K562 (cell line): ENCODE results near the gene ERCC2. TPM values are rescaled to one million over a fixed set of nuclear protein-coding genes. Genes with fewer than 3 reads are reported as not detected.
A peak's percentile ranks its signal among the peaks of the same experiment; 100 is the strongest.

Experiments
- ATAC-seq: fragments of 200-7000 bp; cut with Tn5 transposase; 3 replicates; pipeline ENCODE4 v1.9.1; 2020; ENCODE audit warnings: moderate library complexity
- BruUV-seq: library from RNA; stranded (reverse); fragments of 400-500 nt; replicated peaks from 2 replicates; lab custom pipeline; 2021; lab: Mats Ljungman, UMichigan
- CTCF ChIA-PET: fragments of 300-600 bp; formaldehyde crosslinking; extraction: SDS; loops from one replicate; lab custom pipeline; 2021; ENCODE audit warnings: low intra/inter-chr PET ratio; lab: Yijun Ruan, JAX
- POLR2A ChIA-PET: fragments of 300-600, 350-650 bp; sonication (Branson Sonifier 250); formaldehyde crosslinking; extraction: SDS; loops from one replicate; lab custom pipeline; 2021; ENCODE audit warnings: antibody characterized with exemption, inconsistent platforms; lab: Yijun Ruan, JAX
- DNase-seq, 4 experiments: peaks; one replicate each; pipeline versions ENCODE4 v3.0.0 to v3.0.0-alpha.2; 2011 to 2018; ENCODE audit warnings: low spot score in 3 of 4, mixed read lengths in 3 of 4; ENCODE audit errors: extremely low read depth in 1 of 4
- FAIRE-seq: peaks from 2 replicates; lab custom pipeline; 2011; peaks lifted over from hg19 to GRCh38; lab: Jason Lieb, UNC
- H2AFZ ChIP-seq: 2 replicates; pipeline ENCODE4 v1.6.0; 2011; ENCODE audit warnings: low read depth, low read length, control low read depth, inconsistent platforms
- H3K27ac ChIP-seq: fragments of 200-600 bp; 3 replicates; pipeline ENCODE4 v1.8.0; 2011; ENCODE audit warnings: low read depth, mild to moderate bottlenecking, control low read depth, inconsistent platforms, low read length, moderate library complexity, mixed read lengths; ENCODE audit errors: extremely low read depth
- H3K27me3 ChIP-seq, 2 experiments: fragments of 300-600 bp in 1 of 2; 2 replicates in 1 of 2; 3 replicates in 1 of 2; pipeline versions ENCODE4 v1.6.0 to v1.8.0; 2011; ENCODE audit warnings: inconsistent platforms in 2 of 2, low read length in 2 of 2, mild to moderate bottlenecking in 1 of 2, mixed read lengths in 1 of 2, moderate library complexity in 1 of 2; ENCODE audit not compliant: control insufficient read depth in 2 of 2, insufficient read depth in 2 of 2
- H3K36me3 ChIP-seq: fragments of 300-600 bp; 3 replicates; pipeline ENCODE4 v1.8.0; 2011; ENCODE audit warnings: mild to moderate bottlenecking, low read length, inconsistent platforms; ENCODE audit not compliant: control insufficient read depth, insufficient read depth
- H3K4me1 ChIP-seq, 2 experiments: fragments of 200-600 bp in 1 of 2; replicated peaks in 1 of 2; 2 replicates in 1 of 2; 3 replicates in 1 of 2; pipeline versions ENCODE4 v1.5.1 to v1.8.0; 2011; ENCODE audit warnings: inconsistent platforms in 2 of 2, low read length in 2 of 2, mild to moderate bottlenecking in 1 of 2, mixed read lengths in 1 of 2, moderate library complexity in 1 of 2; ENCODE audit not compliant: control insufficient read depth in 2 of 2, insufficient read depth in 2 of 2
- H3K4me2 ChIP-seq: 2 replicates; pipeline ENCODE4 v1.6.1; 2011; ENCODE audit warnings: low read length, control low read depth, inconsistent platforms, mixed read lengths; ENCODE audit not compliant: insufficient read depth
- H3K4me3 ChIP-seq: fragments of 200-600 bp; sonication (generic), shearing (Covaris generic); 2 replicates; pipeline ENCODE4 v1.5.1; 2016; ENCODE audit warnings: control low read depth, inconsistent platforms
- H3K79me2 ChIP-seq: fragments of 200-600 bp; 3 replicates; pipeline ENCODE4 v1.8.0; 2011; ENCODE audit warnings: low read length, inconsistent platforms; ENCODE audit not compliant: control insufficient read depth, insufficient read depth
- H3K9ac ChIP-seq, 2 experiments: 2 replicates each; pipeline versions ENCODE4 v1.6.0 to v1.6.1; 2011; ENCODE audit warnings: low read depth in 2 of 2, low read length in 2 of 2, control low read depth in 1 of 2, inconsistent platforms in 1 of 2, mild to moderate bottlenecking in 1 of 2, mixed read lengths in 1 of 2; ENCODE audit not compliant: insufficient read depth in 1 of 2
- H3K9me1 ChIP-seq: one replicate; pipeline ENCODE4 v1.6.0; 2011; ENCODE audit warnings: inconsistent platforms, mild to moderate bottlenecking, low read length, moderate library complexity; ENCODE audit not compliant: control insufficient read depth, insufficient read depth
- H3K9me3 ChIP-seq: replicated peaks from 2 replicates; pipeline ENCODE4 v1.5.1; 2011; ENCODE audit warnings: low read depth, low read length, inconsistent platforms; ENCODE audit not compliant: control insufficient read depth, insufficient read depth
- H4K20me1 ChIP-seq: replicated peaks from 2 replicates; pipeline ENCODE4 v1.6.1; 2011; ENCODE audit warnings: low read length, inconsistent platforms, mixed read lengths; ENCODE audit not compliant: control insufficient read depth, insufficient read depth
- CHCHD3 ChIP-seq: fragments of 250-450 bp; sonication (Bioruptor Pico); IDR thresholded peaks from 2 replicates; pipeline ENCODE4 v2.1.2; 2022; ENCODE audit warnings: mild to moderate bottlenecking
- EGR1 ChIP-seq: fragments of 450-650 bp; conservative IDR thresholded peaks from 2 replicates; pipeline ENCODE4 v1.6.1; 2017; ENCODE audit warnings: mild to moderate bottlenecking
- ELF4 ChIP-seq: fragments of 450-650 bp; formaldehyde crosslinking; IDR thresholded peaks from 2 replicates; pipeline ENCODE4 v1.4.0; 2022; ENCODE audit warnings: missing genetic modification characterization
- FOS ChIP-seq: IDR thresholded peaks from 3 replicates; pipeline ENCODE4 v1.6.1; 2011; ENCODE audit not compliant: insufficient read length; ENCODE audit errors: extremely low read depth
- FOXJ3 ChIP-seq: sonication (generic); formaldehyde crosslinking; IDR thresholded peaks from 2 replicates; pipeline ENCODE4 v1.4.0; 2020; ENCODE audit warnings: mild to moderate bottlenecking, missing genetic modification reagents
- KDM2B ChIP-seq: fragments of 250-450 bp; sonication (Bioruptor Pico); IDR thresholded peaks from 2 replicates; pipeline ENCODE4 v1.8.0; 2021; ENCODE audit warnings: mild to moderate bottlenecking, moderate library complexity
- MCM7 ChIP-seq, 2 experiments: fragments of 450-650 bp; IDR thresholded peaks; 2 replicates each; pipeline ENCODE4 v1.6.1; 2016 to 2018
- NELFE ChIP-seq: IDR thresholded peaks from 2 replicates; pipeline ENCODE4 v1.6.1; 2011; ENCODE audit warnings: mild to moderate bottlenecking; ENCODE audit not compliant: insufficient read depth, insufficient read length
- NR3C1 ChIP-seq: sonication (generic); formaldehyde crosslinking; IDR thresholded peaks from 2 replicates; pipeline ENCODE4 v1.8.1; 2022; ENCODE audit warnings: missing genetic modification reagents
- NUFIP1 ChIP-seq: fragments of 450-650 bp; IDR thresholded peaks from 2 replicates; pipeline ENCODE4 v1.6.1; 2018; ENCODE audit not compliant: partially characterized antibody
- POLR2B ChIP-seq: fragments of 450-650 bp; IDR thresholded peaks from 2 replicates; pipeline ENCODE4 v1.6.1; 2018; ENCODE audit warnings: low read depth; ENCODE audit not compliant: partially characterized antibody
- POU5F1 ChIP-seq: fragments of 150-350 bp; IDR thresholded peaks from 2 replicates; pipeline ENCODE4 v1.6.1; 2014; ENCODE audit warnings: borderline replicate concordance, low read length, low read depth, mild to moderate bottlenecking; ENCODE audit not compliant: partially characterized antibody
- RBM14 ChIP-seq: fragments of 200-400 bp; formaldehyde crosslinking; IDR thresholded peaks from 2 replicates; pipeline ENCODE4 v1.6.1; 2018; ENCODE audit warnings: low read depth, mild to moderate bottlenecking, low read length, moderate library complexity, borderline replicate concordance; ENCODE audit not compliant: insufficient read depth
- SIRT6 ChIP-seq: IDR thresholded peaks from one replicate; pipeline ENCODE4 v1.6.1; 2012; ENCODE audit warnings: low read depth, mild to moderate bottlenecking, control low read depth, inconsistent platforms, low read length, moderate library complexity
- SMAD2 ChIP-seq: fragments of 150-350 bp; IDR thresholded peaks from 2 replicates; pipeline ENCODE4 v1.6.1; 2014; ENCODE audit warnings: low read depth, mild to moderate bottlenecking, low read length
- SUPT5H ChIP-seq: fragments of 450-650 bp; IDR thresholded peaks from 2 replicates; pipeline ENCODE4 v1.6.1; 2016
- ZBTB26 ChIP-seq: fragments of 450-650 bp; formaldehyde crosslinking; IDR thresholded peaks from 2 replicates; pipeline ENCODE4 v1.4.0; 2022; ENCODE audit warnings: missing genetic modification characterization
- ZBTB33 ChIP-seq: sonication (generic); formaldehyde crosslinking; IDR thresholded peaks from 2 replicates; pipeline ENCODE4 v1.8.1; 2023; ENCODE audit warnings: mild to moderate bottlenecking, missing genetic modification reagents
- ZBTB7A ChIP-seq: IDR thresholded peaks from 2 replicates; pipeline ENCODE4 v1.6.1; 2011; ENCODE audit warnings: low read depth, mild to moderate bottlenecking, low read length, moderate library complexity, borderline replicate concordance; ENCODE audit not compliant: control insufficient read depth
- ZNF175 ChIP-seq: fragments of 200-800 bp; sonication (Bioruptor generic); IDR thresholded peaks from 2 replicates; pipeline ENCODE4 v1.6.1; 2016; ENCODE audit warnings: low read depth, mild to moderate bottlenecking, missing genetic modification characterization, missing compliant biosample characterization
- ZNF57 ChIP-seq: fragments of 450-650 bp; formaldehyde crosslinking; IDR thresholded peaks from 2 replicates; pipeline ENCODE4 v1.4.0; 2020; ENCODE audit warnings: mild to moderate bottlenecking, moderate library complexity
- WGBS: fragments of 100-300 bp; shearing (Covaris generic); methylation state at CpG from one replicate; pipeline ENCODE4 v1.1.6; 2016; ENCODE audit warnings: low coverage, mixed read lengths; ENCODE audit not compliant: insufficient coverage; ENCODE audit errors: missing lambda C conversion rate; 5-methylcytosine and 5-hydroxymethylcytosine counted together
- in situ Hi-C: fragments of 300-500 bp; cut with MboI; formaldehyde crosslinking; loops from 4 replicates; pipeline ENCODE4 v1.15.0; 2018; ENCODE audit warnings: inconsistent platforms, mixed read lengths
- intact Hi-C: fragments of 100-400 bp; cut with micrococcal nuclease; formaldehyde crosslinking; loops from 2 replicates; pipeline ENCODE4 v1.14.2; 2022
- polyA plus RNA-seq, 8 experiments: library from polyadenylated mRNA; depleted of rRNA in 4 of 8; stranded (reverse) in 5 of 8; unstranded in 3 of 8; fragments of >200 nt; fragmentation: Nextera tagmentation in 2 of 8; fragmentation: Illumina TruSeq in 1 of 8; extraction: Ambion mirVana in 2 of 8; extraction: Trizol in 1 of 8; gene quantifications; 2 replicates each; pipeline versions ENCODE4 v1.2.1 to v1.2.3, GENCODE V29; 2011 to 2014; ENCODE audit warnings: inconsistent platforms in 1 of 8, missing spikeins in 1 of 8
- total RNA-seq, 7 experiments: library from RNA; depleted of rRNA in 6 of 7; stranded (reverse); fragments of >200 nt in 6 of 7; fragmentation: Illumina TruSeq in 2 of 7; extraction: Trizol in 2 of 7; gene quantifications; 2 replicates each; pipeline versions ENCODE4 v1.2.1 to v1.2.3, GENCODE V29; 2011 to 2021; ENCODE audit warnings: low replicate concordance in 1 of 7

ERCC2 gene
- total and polyA plus RNA-seq, 9 of the 15 experiments (the other 6 are each of a cell fraction or from before 2014, with no cell fraction given) = 2.2 to 55.9 (median 23.4) TPM

DNA sequence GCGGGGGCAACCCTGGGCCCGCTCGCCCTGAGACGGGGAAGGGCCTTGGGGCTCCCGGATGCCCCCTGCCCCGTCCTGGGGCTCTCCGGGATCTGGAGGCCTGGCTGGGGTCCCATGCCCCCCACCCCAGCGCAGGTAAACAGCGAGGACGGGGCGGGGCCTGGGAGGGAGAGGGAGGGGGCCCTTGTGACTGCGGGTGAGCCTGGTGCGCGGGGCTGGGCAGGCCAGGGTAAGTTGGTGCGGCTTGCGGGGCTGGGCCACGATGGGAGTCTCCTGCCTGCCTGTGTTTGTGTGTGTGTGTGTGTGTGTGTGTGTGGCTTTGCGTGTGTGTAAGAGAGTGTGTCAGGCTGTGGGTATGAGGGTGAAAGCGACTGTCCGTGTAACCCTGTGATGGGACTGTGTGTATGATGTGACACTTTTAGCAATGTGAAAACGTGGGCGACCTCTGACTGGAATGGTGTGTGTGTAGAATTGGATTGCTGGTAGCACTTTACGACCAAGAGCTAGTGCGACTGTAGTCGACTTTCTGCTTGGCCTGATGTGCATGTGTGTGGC, 29.4 kb downstream of the ERCC2 start:
- no peak overlapping the region for H3K27ac ChIP-seq
- H3K9me3 ChIP-seq = no peaks in the 10 kb centered on the region
- peaks cover 8 to 13% of the 10 kb centered on the region in 2 experiments; a peak in 3 of 5 replicates for H3K27me3 ChIP-seq
- peak overlapping the region; percentile 56 for H2AFZ ChIP-seq
- H3K79me2 ChIP-seq = no peaks in the 10 kb centered on the region
- in situ Hi-C loops (no loop called here), intact Hi-C loops (no loop called here)
- ChIA-PET CTCF (interaction anchor here (0.7 kb wide), 1 partner anchor 261 kb away, joined by 4 read pairs; no protein-coding TSS in a partner anchor), POLR2A (interaction anchor here (1.4 kb wide), 1 partner anchor 140 kb away, joined by 3 read pairs; no protein-coding TSS in a partner anchor)
- peaks cover 7 to 40% of the 10 kb centered on the region in 2 experiments; a peak in 4 of 5 replicates for H3K4me1 ChIP-seq
- 11% methylated on average over 7 of the region's 25 CpGs for WGBS
- peak overlapping the region; percentile 69 for H3K4me2 ChIP-seq
- no TSS peak for BruUV-seq
- FAIRE-seq = peak; percentile 56
- no peaks in the 10 kb centered on the region for H4K20me1 ChIP-seq
- no peaks in the 10 kb centered on the region for H3K36me3 ChIP-seq
- H3K4me3 ChIP-seq = peak overlapping the region; percentile 42
- ATAC-seq = peak; percentile 22
- H3K9ac ChIP-seq = peak overlapping the region in 1 of 2 experiments; percentile 66; a peak in 3 of 4 replicates
- no peaks in the 10 kb centered on the region for H3K9me1 ChIP-seq
- DNase-seq = no peak
- TF ChIP-seq MCM7 (IDR thresholded peaks at IDR 0.05) = no peak
- TF ChIP-seq FOXJ3 (CRISPR knock-in tag) = no peak
- no peak for TF ChIP-seq NUFIP1
- TF ChIP-seq SIRT6 = no peak
- TF ChIP-seq ZBTB26 = no peak
- no peak for TF ChIP-seq POLR2B
- TF ChIP-seq ZBTB33 = 0 out of 2 replicates have a peak, but pooled peaks have one; percentile 28
- no peak for TF ChIP-seq NR3C1 (CRISPR knock-in tag)
- no peak for TF ChIP-seq CHCHD3 (CRISPR knock-in tag)
- TF ChIP-seq FOS = no peak
- TF ChIP-seq ZNF175 (CRISPR knock-in tag) = no peak
- 0 out of 2 replicates have a peak, but pooled peaks have one; percentile 45 for TF ChIP-seq KDM2B (CRISPR knock-in tag)
- no peak for TF ChIP-seq ZNF57
- no peak for TF ChIP-seq SMAD2
- no peak for TF ChIP-seq NELFE
- no peak for TF ChIP-seq SUPT5H
- 0 out of 2 replicates have a peak, but pooled peaks have one; percentile 5 for TF ChIP-seq ZBTB7A
- TF ChIP-seq POU5F1 = no peak
- peak; percentile 44; the same call in 1 of the 2 replicates for TF ChIP-seq EGR1
- TF ChIP-seq RBM14 = 0 out of 2 replicates have a peak, but pooled peaks have one; percentile 56
- 0 out of 2 replicates have a peak, but pooled peaks have one; percentile 43 for TF ChIP-seq ELF4 (CRISPR knock-in tag)
